Measurements from ENCODE around the gene MBOAT2. TPM values are rescaled to one million over a fixed set of nuclear protein-coding genes. Genes with fewer than 3 reads are reported as not detected.

MBOAT2 gene
- total RNA-seq, 1 experiment from 2014 or later, result 65.1 TPM

GRCh38 chr2:8923183-8923582 lies 80.3 kb downstream of the MBOAT2 start:
- Histone ChIP-seq H3K27ac (ENCODE audit: low read depth, low read length, poor library complexity, severe bottlenecking) (no peak overlapping the region), H3K36me3 (ENCODE audit: insufficient read depth, low read length, poor library complexity, severe bottlenecking) (no peaks in the 10 kb centered on the region), H3K27me3 (replicated peaks; ENCODE audit: insufficient read depth, low read depth, low read length, poor library complexity) (no peaks in the 10 kb centered on the region), H3K4me3 (ENCODE audit: low read depth, low read length, poor library complexity, severe bottlenecking) (no peak overlapping the region), H3K4me1 (ENCODE audit: insufficient read depth, low read length, poor library complexity, severe bottlenecking) (no peaks in the 10 kb centered on the region), H3K9me3 (ENCODE audit: low read depth, low read length, poor library complexity, severe bottlenecking) (no peaks in the 10 kb centered on the region)
- ChIA-PET CTCF (no interaction called here), POLR2A (ENCODE audit: low non-redundant PET) (no interaction called here)
- intact Hi-C loops (cut with micrococcal nuclease; ENCODE audit: unreplicated experiment), result no loop called here
- no TSS peak for BruUV-seq (replicated peaks)
- no peak for DNase-seq (ENCODE audit: low spot score)
- no peak for TF ChIP-seq EZH2 (IDR thresholded peaks at IDR 0.05; ENCODE audit: borderline replicate concordance, low read depth, low read length, poor library complexity, severe bottlenecking)
- TF ChIP-seq CTCF (conservative IDR thresholded peaks at IDR 0.05; ENCODE audit: low read depth, low read length), result no peak

DNA sequence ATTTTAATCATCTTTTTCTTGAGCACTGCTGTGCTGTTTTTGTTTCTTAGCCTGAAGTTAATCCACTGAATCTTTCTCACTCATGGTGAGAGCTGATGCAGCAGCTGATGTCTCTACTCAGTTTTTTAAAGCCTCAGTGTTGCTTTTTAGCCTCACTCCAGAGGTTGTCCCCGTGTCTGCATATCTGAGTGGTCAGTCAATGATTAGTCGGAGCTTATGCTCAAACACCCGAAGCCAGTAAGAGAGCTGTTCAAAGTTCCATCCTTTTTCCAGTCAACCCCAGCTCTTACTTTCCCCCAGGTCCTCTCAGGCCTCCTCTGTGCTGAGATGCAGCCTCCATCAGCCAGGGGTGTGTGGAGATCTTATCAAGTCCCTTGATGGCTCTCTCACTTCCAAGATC lies 81.1 kb downstream of the MBOAT2 start:
- POLR2A ChIA-PET (ENCODE audit: low non-redundant PET), result no interaction called here
- no peaks in the 10 kb centered on the region for H3K9me3 ChIP-seq (ENCODE audit: low read depth, low read length, poor library complexity, severe bottlenecking)
- H3K27me3 ChIP-seq (replicated peaks; ENCODE audit: insufficient read depth, low read depth, low read length, poor library complexity), result no peaks in the 10 kb centered on the region
- intact Hi-C loops (cut with micrococcal nuclease; ENCODE audit: unreplicated experiment), result no loop called here
- no peak for DNase-seq (ENCODE audit: low spot score)
- H3K27ac ChIP-seq (ENCODE audit: low read depth, low read length, poor library complexity, severe bottlenecking), result no peak overlapping the region
- no peaks in the 10 kb centered on the region for H3K4me1 ChIP-seq (ENCODE audit: insufficient read depth, low read length, poor library complexity, severe bottlenecking)
- no TSS peak for BruUV-seq (replicated peaks)
- CTCF ChIA-PET, result no interaction called here
- H3K4me3 ChIP-seq (ENCODE audit: low read depth, low read length, poor library complexity, severe bottlenecking), result no peak overlapping the region
- H3K36me3 ChIP-seq (ENCODE audit: insufficient read depth, low read length, poor library complexity, severe bottlenecking), result no peaks in the 10 kb centered on the region
- no peak for TF ChIP-seq CTCF (conservative IDR thresholded peaks at IDR 0.05; ENCODE audit: low read depth, low read length)
- no peak for TF ChIP-seq EZH2 (IDR thresholded peaks at IDR 0.05; ENCODE audit: borderline replicate concordance, low read depth, low read length, poor library complexity, severe bottlenecking)

DNA sequence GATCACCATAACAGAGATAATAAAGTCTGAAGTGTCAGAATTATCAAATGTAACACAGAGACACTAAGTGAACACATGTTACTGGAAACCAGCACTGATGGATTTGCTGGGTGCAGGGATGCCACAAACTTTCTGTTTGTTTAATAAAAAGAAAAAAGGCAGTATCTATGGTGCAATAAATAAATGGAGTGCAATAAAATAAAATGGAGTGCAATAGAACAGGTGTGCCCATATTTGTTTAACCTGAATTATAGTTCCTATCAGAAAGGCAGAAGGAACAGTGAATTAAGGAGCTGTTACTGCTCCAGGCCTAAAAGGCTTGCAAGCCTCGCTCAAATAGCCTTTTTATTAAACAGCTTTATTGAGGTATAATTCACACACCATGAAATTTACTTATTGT lies 85.1 kb downstream of the MBOAT2 start:
- Histone ChIP-seq H3K4me3 (ENCODE audit: low read depth, low read length, poor library complexity, severe bottlenecking) (no peak overlapping the region), H3K27ac (ENCODE audit: low read depth, low read length, poor library complexity, severe bottlenecking) (no peak overlapping the region), H3K4me1 (ENCODE audit: insufficient read depth, low read length, poor library complexity, severe bottlenecking) (no peaks in the 10 kb centered on the region), H3K27me3 (replicated peaks; ENCODE audit: insufficient read depth, low read depth, low read length, poor library complexity) (no peaks in the 10 kb centered on the region), H3K36me3 (ENCODE audit: insufficient read depth, low read length, poor library complexity, severe bottlenecking) (no peaks in the 10 kb centered on the region), H3K9me3 (ENCODE audit: low read depth, low read length, poor library complexity, severe bottlenecking) (no peaks in the 10 kb centered on the region)
- TF ChIP-seq EZH2 (IDR thresholded peaks at IDR 0.05; ENCODE audit: borderline replicate concordance, low read depth, low read length, poor library complexity, severe bottlenecking), result no peak
- no peak for TF ChIP-seq CTCF (conservative IDR thresholded peaks at IDR 0.05; ENCODE audit: low read depth, low read length)
- DNase-seq (ENCODE audit: low spot score), result no peak
- no TSS peak for BruUV-seq (replicated peaks)
- POLR2A ChIA-PET (ENCODE audit: low non-redundant PET), result no interaction called here
- CTCF ChIA-PET, result no interaction called here
- intact Hi-C loops (cut with micrococcal nuclease; ENCODE audit: unreplicated experiment), result no loop called here
